H54 (cell line): Measurements from ENCODE around the gene CCDC117.
"Not testable (repeated sequence)": the region's sequence is repeated elsewhere in the genome, so short reads cannot be mapped to it uniquely, and the experiment has no call there.

Experiments used
- DNase-seq: peaks from one replicate; pipeline ENCODE4 v3.0.0; 2011; ENCODE audit warnings: low spot score, mixed read lengths; ENCODE audit not compliant: insufficient read length
- FAIRE-seq: peaks from 3 replicates; lab custom pipeline; 2011; peaks lifted over from hg19 to GRCh38; lab: Jason Lieb, UNC
- POLR2A ChIP-seq: IDR thresholded peaks from 2 replicates; pipeline ENCODE4 v1.6.1; 2011; ENCODE audit warnings: low read depth, mild to moderate bottlenecking, low read length

CCDC117 gene

GRCh38 chr22:28800308-28801041 is 28.0 kb downstream of the CCDC117 start, which contains the start of gene XBP1:
XBP1 (minus strand) TSS chr22:28800569.
- DNase-seq (peak; percentile 81), FAIRE-seq (peak; percentile 45)
- TF ChIP-seq POLR2A = peak; percentile 90

- DNase-seq = no peak
- FAIRE-seq = no peak
- no peak for TF ChIP-seq POLR2A
Observed at GRCh38 chr22:28801845-28802594, 29.5 kb downstream of the CCDC117 start.

GRCh38 chr22:28802595-28803123 is 30.2 kb downstream of the CCDC117 start:
- no peak for DNase-seq
- FAIRE-seq = no peak
- TF ChIP-seq POLR2A = no peak

- not testable (repeated sequence) for DNase-seq, FAIRE-seq
Observed at GRCh38 chr22:28805426-28805825, 32.9 kb downstream of the CCDC117 start.

GRCh38 chr22:28808716-28809355 is 36.3 kb downstream of the CCDC117 start:
- FAIRE-seq (no peak), DNase-seq (no peak)
- TF ChIP-seq POLR2A = no peak

GRCh38 chr22:28810821-28811491 is 38.5 kb downstream of the CCDC117 start:
- DNase-seq = no peak
- TF ChIP-seq POLR2A = no peak
- no peak for FAIRE-seq

GRCh38 chr22:28812516-28812915 is 40.0 kb downstream of the CCDC117 start:
- no peak for DNase-seq
- TF ChIP-seq POLR2A = no peak
- no peak for FAIRE-seq

GRCh38 chr22:28813772-28814518 is 41.5 kb downstream of the CCDC117 start:
- TF ChIP-seq POLR2A = no peak
- DNase-seq (no peak), FAIRE-seq (no peak)

- DNase-seq (no peak), FAIRE-seq (no peak)
- no peak for TF ChIP-seq POLR2A
Observed at GRCh38 chr22:28815111-28815510, 42.6 kb downstream of the CCDC117 start.

- TF ChIP-seq POLR2A = no peak
- FAIRE-seq (no peak), DNase-seq (no peak)
Observed at GRCh38 chr22:28815729-28816128, 43.2 kb downstream of the CCDC117 start.

GRCh38 chr22:28817064-28817463 is 44.6 kb downstream of the CCDC117 start:
- DNase-seq (no peak), FAIRE-seq (no peak)
- TF ChIP-seq POLR2A = no peak

GRCh38 chr22:28817919-28818859 is 45.7 kb downstream of the CCDC117 start:
- no peak for DNase-seq
- no peak for TF ChIP-seq POLR2A
- FAIRE-seq = no peak
